CD14-positive monocyte (primary cell): Measurements from ENCODE around the gene SFRP4. TPM values are rescaled to one million over a fixed set of nuclear protein-coding genes. Genes with fewer than 3 reads are reported as not detected.

Experiments used
- DNase-seq, 3 donors: peaks; one replicate each; pipeline ENCODE4 v3.0.0-alpha.2; 2011 to 2022
- H2AFZ ChIP-seq: 2 replicates; pipeline ENCODE4 v1.6.0; 2012; ENCODE audit warnings: mild to moderate bottlenecking, low read depth, low read length, inconsistent platforms; ENCODE audit not compliant: insufficient read depth, poor library complexity, severe bottlenecking
- H3K27ac ChIP-seq, 2 donors: 1 replicate in 1 of 2; 2 replicates in 1 of 2; pipeline ENCODE4 v1.5.1; 2012 to 2013; ENCODE audit warnings: low read length in 2 of 2, control low read depth in 1 of 2, inconsistent platforms in 1 of 2, low read depth in 1 of 2, mild to moderate bottlenecking in 1 of 2
- H3K27me3 ChIP-seq, 2 donors: one replicate each; pipeline versions ENCODE4 v1.6.0 to v1.6.1; 2011 to 2013; ENCODE audit warnings: low read length in 2 of 2; ENCODE audit not compliant: control insufficient read depth in 2 of 2, insufficient read depth in 2 of 2
- H3K36me3 ChIP-seq, 2 donors: replicated peaks in 1 of 2; 1 replicate in 1 of 2; 2 replicates in 1 of 2; pipeline versions ENCODE4 v1.5.1 to v1.6.1; 2012 to 2013; ENCODE audit warnings: low read length in 2 of 2, control low read depth in 1 of 2, inconsistent platforms in 1 of 2, mild to moderate bottlenecking in 1 of 2; ENCODE audit not compliant: insufficient read depth in 2 of 2, control insufficient read depth in 1 of 2
- H3K4me1 ChIP-seq, 2 donors: 1 replicate in 1 of 2; 2 replicates in 1 of 2; pipeline versions ENCODE4 v1.5.1 to v1.6.1; 2012 to 2013; ENCODE audit warnings: low read length in 2 of 2, control low read depth in 1 of 2, inconsistent platforms in 1 of 2, mild to moderate bottlenecking in 1 of 2, moderate library complexity in 1 of 2; ENCODE audit not compliant: insufficient read depth in 2 of 2, control insufficient read depth in 1 of 2
- H3K4me2 ChIP-seq: replicated peaks from 2 replicates; pipeline ENCODE3; 2012; ENCODE audit warnings: low read length, moderate library complexity, mild to moderate bottlenecking; ENCODE audit not compliant: poor library complexity, severe bottlenecking; ENCODE audit errors: extremely low read depth
- H3K4me3 ChIP-seq, 3 experiments: fragments of 200-600 bp in 1 of 3; sonication (generic) in 1 of 3; replicated peaks in 1 of 3; 1 replicate in 2 of 3; 2 replicates in 1 of 3; pipeline ENCODE4 v1.5.1; 2011 to 2013; ENCODE audit warnings: low read length in 3 of 3, mild to moderate bottlenecking in 3 of 3, control low read depth in 2 of 3, low read depth in 2 of 3, inconsistent platforms in 1 of 3, moderate library complexity in 1 of 3
- H3K79me2 ChIP-seq: 2 replicates; pipeline ENCODE4 v1.6.0; 2012; ENCODE audit warnings: mild to moderate bottlenecking, control low read depth, inconsistent platforms, low read length, moderate library complexity; ENCODE audit not compliant: insufficient read depth
- H3K9ac ChIP-seq: 2 replicates; pipeline ENCODE4 v1.6.0; 2017; ENCODE audit warnings: low read length, mild to moderate bottlenecking; ENCODE audit not compliant: insufficient read depth, poor library complexity, severe bottlenecking
- H3K9me3 ChIP-seq, 2 donors: replicated peaks in 1 of 2; 1 replicate in 1 of 2; 2 replicates in 1 of 2; pipeline versions ENCODE4 v1.5.1 to v1.6.1; 2012 to 2013; ENCODE audit warnings: low read length in 2 of 2, control low read depth in 1 of 2; ENCODE audit not compliant: control insufficient read depth in 1 of 2, insufficient read depth in 1 of 2
- H4K20me1 ChIP-seq: 2 replicates; pipeline ENCODE4 v1.6.0; 2012; ENCODE audit warnings: mild to moderate bottlenecking, low read length, control low read depth, moderate library complexity; ENCODE audit not compliant: insufficient read depth
- H3K27ac Mint-ChIP-seq, 7 donors: one replicate each; pipeline ENCODE4 v1.8.0; 2020; ENCODE audit warnings: mild to moderate bottlenecking in 7 of 7, mixed read lengths in 7 of 7, moderate library complexity in 6 of 7, inconsistent platforms in 2 of 7
- H3K27me3 Mint-ChIP-seq, 3 donors: one replicate each; pipeline ENCODE4 v1.8.0; 2021 to 2022; ENCODE audit warnings: low read depth in 3 of 3, mild to moderate bottlenecking in 3 of 3, mixed read lengths in 3 of 3, moderate library complexity in 3 of 3, inconsistent platforms in 1 of 3
- H3K36me3 Mint-ChIP-seq, 2 donors: one replicate each; pipeline ENCODE4 v1.8.0; 2020; ENCODE audit warnings: mixed read lengths in 2 of 2, inconsistent platforms in 1 of 2, mild to moderate bottlenecking in 1 of 2
- H3K4me1 Mint-ChIP-seq: one replicate; pipeline ENCODE4 v1.8.0; 2020; ENCODE audit warnings: mild to moderate bottlenecking, mixed read lengths
- H3K4me3 Mint-ChIP-seq, 2 donors: one replicate each; pipeline ENCODE4 v1.8.0; 2020; ENCODE audit warnings: mild to moderate bottlenecking in 2 of 2, mixed read lengths in 2 of 2, moderate library complexity in 1 of 2
- H3K9me3 Mint-ChIP-seq, 7 donors: one replicate each; pipeline ENCODE4 v1.8.0; 2020 to 2022; ENCODE audit warnings: mixed read lengths in 7 of 7, mild to moderate bottlenecking in 6 of 7, moderate library complexity in 6 of 7, inconsistent platforms in 2 of 7
- WGBS: methylation state at CpG from one replicate; pipeline ENCODE4 v1.1.5; 2013; ENCODE audit warnings: missing lambda C conversion rate; ENCODE audit not compliant: insufficient coverage; 5-methylcytosine and 5-hydroxymethylcytosine counted together
- intact Hi-C, 2 donors: fragments of 100-400 bp; cut with micrococcal nuclease; formaldehyde crosslinking; loops; one replicate each; pipeline versions ENCODE4 v1.15.0 to v1.15.1; 2023
- polyA plus RNA-seq, 3 donors: library from polyadenylated mRNA; depleted of rRNA in 1 of 3; unstranded in 2 of 3; stranded (reverse) in 1 of 3; fragments of 300-500 nt in 2 of 3; fragments of >200 nt in 1 of 3; fragmentation: Illumina TruSeq in 2 of 3; gene quantifications; 1 replicate in 2 of 3; 2 replicates in 1 of 3; pipeline ENCODE4 v1.2.3, GENCODE V29; 2012 to 2021
- TF ChIP-seq, protein P1 (sequence below): fragments of 200-600 bp; IDR thresholded peaks from one replicate; pipeline ENCODE4 v1.8.0; 2022; ENCODE audit warnings: antibody characterized with exemption, mild to moderate bottlenecking

SFRP4 gene
- polyA plus RNA-seq, 3 donors, result not detected

DNA sequence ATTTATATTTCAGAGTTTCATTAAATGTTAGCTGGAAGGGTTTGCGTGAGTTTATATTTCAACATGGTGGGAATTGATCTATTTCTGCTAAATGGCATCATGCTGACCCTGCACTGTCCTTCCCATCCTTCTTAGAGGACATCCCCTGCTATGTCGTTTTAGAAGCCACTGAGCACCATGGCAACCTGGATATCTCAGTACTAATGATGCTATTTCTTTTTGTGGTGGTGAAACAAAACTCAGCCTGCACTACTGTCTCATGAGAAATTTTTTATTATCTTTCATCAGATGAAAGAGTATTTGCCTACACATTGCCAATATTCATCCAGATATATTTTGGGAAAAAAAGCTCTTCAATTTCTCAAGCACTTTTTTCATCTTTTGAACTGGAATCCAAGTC lies 15.9 kb upstream of the SFRP4 start:
- H3K27ac Mint-ChIP-seq, result no peak overlapping the region
- H3K9ac ChIP-seq, result no peak overlapping the region
- H3K27me3 ChIP-seq, result no peaks in the 10 kb centered on the region
- H3K4me2 ChIP-seq, result no peak overlapping the region
- H3K4me3 Mint-ChIP-seq, result no peak overlapping the region
- peaks cover 2 to 3% of the 10 kb centered on the region in 2 donors for H3K36me3 Mint-ChIP-seq
- WGBS, result no CpG with 5 or more reads among the region's 2 CpGs
- H3K27ac ChIP-seq, result no peak overlapping the region
- H3K9me3 Mint-ChIP-seq, result peaks cover 4 to 15% (median 10%) of the 10 kb centered on the region in 7 donors
- intact Hi-C loops, result no loop called here
- H3K4me3 ChIP-seq, result no peak overlapping the region
- H3K36me3 ChIP-seq, result no peaks in the 10 kb centered on the region
- H3K27me3 Mint-ChIP-seq, result no peaks in the 10 kb centered on the region
- no peaks in the 10 kb centered on the region for H3K4me1 Mint-ChIP-seq
- no peak overlapping the region for H2AFZ ChIP-seq
- TF ChIP-seq, protein P1, sequence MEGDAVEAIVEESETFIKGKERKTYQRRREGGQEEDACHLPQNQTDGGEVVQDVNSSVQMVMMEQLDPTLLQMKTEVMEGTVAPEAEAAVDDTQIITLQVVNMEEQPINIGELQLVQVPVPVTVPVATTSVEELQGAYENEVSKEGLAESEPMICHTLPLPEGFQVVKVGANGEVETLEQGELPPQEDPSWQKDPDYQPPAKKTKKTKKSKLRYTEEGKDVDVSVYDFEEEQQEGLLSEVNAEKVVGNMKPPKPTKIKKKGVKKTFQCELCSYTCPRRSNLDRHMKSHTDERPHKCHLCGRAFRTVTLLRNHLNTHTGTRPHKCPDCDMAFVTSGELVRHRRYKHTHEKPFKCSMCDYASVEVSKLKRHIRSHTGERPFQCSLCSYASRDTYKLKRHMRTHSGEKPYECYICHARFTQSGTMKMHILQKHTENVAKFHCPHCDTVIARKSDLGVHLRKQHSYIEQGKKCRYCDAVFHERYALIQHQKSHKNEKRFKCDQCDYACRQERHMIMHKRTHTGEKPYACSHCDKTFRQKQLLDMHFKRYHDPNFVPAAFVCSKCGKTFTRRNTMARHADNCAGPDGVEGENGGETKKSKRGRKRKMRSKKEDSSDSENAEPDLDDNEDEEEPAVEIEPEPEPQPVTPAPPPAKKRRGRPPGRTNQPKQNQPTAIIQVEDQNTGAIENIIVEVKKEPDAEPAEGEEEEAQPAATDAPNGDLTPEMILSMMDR, result no peak
- no peaks in the 10 kb centered on the region for H4K20me1 ChIP-seq
- H3K4me1 ChIP-seq, result peaks cover 2 to 3% of the 10 kb centered on the region in 2 donors
- no peak for DNase-seq
- H3K9me3 ChIP-seq, result peaks cover 2 to 5% of the 10 kb centered on the region in 2 donors
- no peaks in the 10 kb centered on the region for H3K79me2 ChIP-seq

DNA sequence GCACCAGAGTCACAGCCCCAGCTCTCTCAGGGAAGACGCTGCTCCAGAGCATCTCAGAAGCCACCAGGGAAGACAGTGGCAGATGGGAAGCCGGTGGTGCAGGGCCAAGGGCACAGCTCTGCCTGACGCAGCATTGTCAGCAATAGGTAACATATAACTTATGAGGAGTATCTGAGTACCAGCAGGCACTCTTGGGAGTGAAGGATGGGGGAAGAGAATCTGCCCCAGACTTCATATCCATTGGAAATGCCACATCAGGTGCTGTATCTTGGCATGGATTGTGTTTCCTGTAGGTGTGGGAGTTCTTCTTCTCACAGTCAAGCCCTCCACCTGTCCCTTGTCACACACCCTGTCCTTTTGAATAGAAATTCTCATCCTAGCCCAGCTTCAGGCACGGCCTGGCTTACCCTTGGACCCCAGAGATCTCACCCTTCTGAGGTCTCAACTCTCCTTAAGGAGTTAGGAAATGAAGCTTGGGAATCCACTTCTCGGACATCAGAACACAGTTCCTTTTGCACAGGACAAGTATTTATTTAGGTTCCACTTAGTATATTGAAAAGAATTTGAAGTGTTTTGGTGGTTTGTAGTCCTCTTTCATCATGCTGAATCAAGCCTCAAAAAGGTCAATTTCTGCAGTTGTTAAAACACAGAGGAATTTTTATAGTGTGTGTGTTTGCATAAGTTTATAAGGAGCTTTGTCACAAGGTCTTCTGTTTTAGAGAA lies 13.8 kb upstream of the SFRP4 start:
- H3K9ac ChIP-seq, result no peak overlapping the region
- no peak for DNase-seq
- H3K4me1 ChIP-seq, result peaks cover 6% of the 10 kb centered on the region in 2 donors
- intact Hi-C loops, result no loop called here
- peaks cover 4% of the 10 kb centered on the region for H3K79me2 ChIP-seq
- Mint-ChIP-seq H3K9me3 (peaks cover 6 to 21% (median 10%) of the 10 kb centered on the region in 7 donors), H3K4me3 (no peak overlapping the region), H3K36me3 (peaks cover 1 to 3% of the 10 kb centered on the region in 2 donors), H3K27ac (peak overlapping the region in 2 of 7 donors; percentile 18 to 73), H3K27me3 (no peaks in the 10 kb centered on the region), H3K4me1 (no peaks in the 10 kb centered on the region)
- peaks cover 0 to 1% of the 10 kb centered on the region in 2 donors for H3K36me3 ChIP-seq
- WGBS, result 100% methylated on average over 2 of the region's 5 CpGs
- H3K9me3 ChIP-seq, result peaks cover 4 to 7% of the 10 kb centered on the region in 2 donors
- H2AFZ ChIP-seq, result no peak overlapping the region
- no peak overlapping the region for H3K4me3 ChIP-seq
- H3K4me2 ChIP-seq, result no peak overlapping the region
- no peaks in the 10 kb centered on the region for H3K27me3 ChIP-seq
- TF ChIP-seq, protein P1, result no peak
- H4K20me1 ChIP-seq, result no peaks in the 10 kb centered on the region
- H3K27ac ChIP-seq, result no peak overlapping the region
